Natural killer cell treated with Interleukin-12 subunit alpha and Interleukin-12 subunit beta and Interleukin-15 and Interleukin-18, amount 100 ng/mL, for 72 hours (primary cell): ENCODE results near the gene RALBP1. TPM values are rescaled to one million over a fixed set of nuclear protein-coding genes. Genes with fewer than 3 reads are reported as not detected.
A peak's percentile ranks its signal among the peaks of the same experiment; 100 is the strongest.

Source experiments
- ATAC-seq, 2 donors: fragments of 150-1000 bp; cut with Tn5 transposase in 1 of 2; sonication (Bioruptor Pico), chemical (Tn5 transposase) in 1 of 2; 2 replicates each; pipeline ENCODE4 v1.10.0; 2021
- DNase-seq: peaks from one replicate; pipeline ENCODE4 v3.0.0; 2022; ENCODE audit warnings: low spot score
- H3K27ac Mint-ChIP-seq, 2 donors: 1 replicate in 1 of 2; 2 replicates in 1 of 2; pipeline ENCODE4 v1.8.0; 2022; ENCODE audit warnings: mixed read lengths in 2 of 2, mild to moderate bottlenecking in 1 of 2, moderate library complexity in 1 of 2
- H3K27me3 Mint-ChIP-seq, 2 donors: 1 replicate in 1 of 2; 2 replicates in 1 of 2; pipeline ENCODE4 v1.8.0; 2022; ENCODE audit warnings: mixed read lengths in 2 of 2
- H3K36me3 Mint-ChIP-seq: one replicate; pipeline ENCODE4 v1.8.0; 2022; ENCODE audit warnings: mixed read lengths
- H3K4me1 Mint-ChIP-seq, 2 donors: 1 replicate in 1 of 2; 2 replicates in 1 of 2; pipeline ENCODE4 v1.8.0; 2022; ENCODE audit warnings: low read depth in 2 of 2, mixed read lengths in 2 of 2, mild to moderate bottlenecking in 1 of 2
- H3K4me3 Mint-ChIP-seq: one replicate; pipeline ENCODE4 v1.8.0; 2022; ENCODE audit warnings: mixed read lengths
- H3K9me3 Mint-ChIP-seq: 2 replicates; pipeline ENCODE4 v1.8.0; 2022; ENCODE audit warnings: mixed read lengths
- total RNA-seq, 2 donors: library from RNA; stranded (reverse); gene quantifications; one replicate each; pipeline ENCODE4 v1.2.3, GENCODE V29; 2022

Gene RALBP1
- total RNA-seq, 2 donors from 2014 or later = 51.0 to 64.3 TPM

DNA sequence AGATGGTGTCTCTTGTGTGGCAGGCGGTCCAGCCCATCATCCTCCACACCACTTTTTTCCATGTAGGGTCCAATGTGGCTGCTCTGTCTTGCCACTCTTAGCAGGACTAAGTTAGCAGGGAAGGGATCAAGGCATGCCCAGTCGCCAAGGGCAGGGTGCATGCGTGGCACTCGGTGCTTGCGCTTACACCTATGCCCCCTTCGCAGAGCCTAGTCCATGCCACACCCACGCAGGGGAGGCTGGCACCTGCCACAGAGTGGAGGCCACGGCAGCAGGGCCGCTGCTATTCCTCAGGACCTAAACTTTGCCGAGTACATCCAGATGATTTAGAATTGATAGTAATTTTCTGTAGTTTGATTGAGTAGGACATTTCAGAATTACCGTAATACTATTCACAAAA lies 59.5 kb downstream of the RALBP1 start:
- H3K27ac Mint-ChIP-seq = no peak overlapping the region
- peaks cover 17% of the 10 kb centered on the region for H3K36me3 Mint-ChIP-seq
- H3K4me1 Mint-ChIP-seq = peaks cover 19 to 23% of the 10 kb centered on the region in 2 donors
- H3K9me3 Mint-ChIP-seq = no peaks in the 10 kb centered on the region
- ATAC-seq (no peak), DNase-seq (no peak)
- no peaks in the 10 kb centered on the region for H3K27me3 Mint-ChIP-seq
- no peak overlapping the region for H3K4me3 Mint-ChIP-seq

DNA sequence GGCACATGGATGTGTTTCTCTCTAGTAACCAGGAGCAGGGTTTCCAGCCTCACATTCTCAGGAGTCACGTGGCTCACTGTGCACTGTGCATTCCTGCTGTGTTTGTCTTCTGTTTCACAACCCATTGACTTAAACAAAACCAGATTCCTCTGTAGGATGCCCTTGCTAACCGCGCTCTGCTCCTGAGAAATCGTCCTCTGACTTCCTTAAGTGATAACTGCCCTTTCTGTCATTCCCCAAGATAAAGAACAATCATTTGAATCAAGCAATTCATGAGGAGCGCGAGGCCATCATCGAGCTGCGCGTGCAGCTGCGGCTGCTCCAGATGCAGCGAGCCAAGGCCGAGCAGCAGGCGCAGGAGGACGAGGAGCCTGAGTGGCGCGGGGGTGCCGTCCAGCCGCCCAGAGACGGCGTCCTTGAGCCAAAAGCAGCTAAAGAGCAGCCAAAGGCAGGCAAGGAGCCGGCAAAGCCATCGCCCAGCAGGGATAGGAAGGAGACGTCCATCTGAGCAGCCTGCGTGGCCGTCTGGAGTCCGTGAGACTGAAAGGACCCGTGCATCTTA lies 60.2 kb downstream of the RALBP1 start:
- ATAC-seq (no peak), DNase-seq (no peak)
- Mint-ChIP-seq H3K27ac (no peak overlapping the region), H3K27me3 (no peaks in the 10 kb centered on the region), H3K36me3 (peaks cover 15% of the 10 kb centered on the region), H3K4me3 (no peak overlapping the region), H3K4me1 (peaks cover 12 to 17% of the 10 kb centered on the region in 2 donors), H3K9me3 (no peaks in the 10 kb centered on the region)

DNA sequence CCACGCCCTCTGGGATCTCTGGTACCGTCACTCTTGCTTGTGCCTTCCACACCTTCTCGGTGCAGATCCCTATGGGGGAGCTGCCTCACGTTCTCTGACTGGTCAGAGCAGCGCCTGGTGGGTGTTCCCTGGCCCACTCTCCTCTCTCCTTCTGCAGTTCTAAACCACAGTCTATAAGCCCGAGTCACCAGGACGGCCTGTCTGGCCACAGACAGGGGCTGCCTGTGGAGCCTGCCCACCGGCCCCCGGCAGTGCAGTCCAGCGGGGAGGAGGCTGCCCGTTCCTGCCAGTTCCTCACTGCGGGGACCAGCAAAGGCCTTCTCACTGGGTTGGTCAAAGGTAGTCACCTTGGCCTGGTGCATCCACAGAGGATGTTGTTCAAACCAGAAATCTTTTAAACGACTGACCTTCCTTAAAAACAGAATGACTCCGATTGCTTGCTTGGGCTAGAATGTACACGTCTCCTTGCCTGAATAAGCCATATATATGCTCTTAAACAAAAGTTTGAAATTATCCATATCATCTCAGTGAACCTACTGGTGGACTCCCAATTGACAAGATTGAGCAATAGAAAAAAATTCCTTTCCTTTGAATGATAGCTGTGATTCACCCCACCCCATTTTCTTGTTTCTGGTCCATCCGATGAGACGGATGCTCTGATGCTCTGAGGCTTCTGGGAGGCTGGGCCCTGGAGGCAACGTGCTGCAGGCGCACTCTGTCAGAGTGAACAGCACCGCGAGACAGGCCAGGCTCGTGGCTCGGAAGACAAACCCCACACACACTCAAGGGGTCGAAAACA lies 61.2 kb downstream of the RALBP1 start:
- H3K4me3 Mint-ChIP-seq = no peak overlapping the region
- H3K36me3 Mint-ChIP-seq = peaks cover 11% of the 10 kb centered on the region
- peak overlapping the region in 1 of 2 donors; percentile 69 for H3K27ac Mint-ChIP-seq
- H3K4me1 Mint-ChIP-seq = peaks cover 7 to 8% of the 10 kb centered on the region in 2 donors
- ATAC-seq (no peak), DNase-seq (no peak)
- H3K27me3 Mint-ChIP-seq = no peaks in the 10 kb centered on the region
- H3K9me3 Mint-ChIP-seq = no peaks in the 10 kb centered on the region

DNA sequence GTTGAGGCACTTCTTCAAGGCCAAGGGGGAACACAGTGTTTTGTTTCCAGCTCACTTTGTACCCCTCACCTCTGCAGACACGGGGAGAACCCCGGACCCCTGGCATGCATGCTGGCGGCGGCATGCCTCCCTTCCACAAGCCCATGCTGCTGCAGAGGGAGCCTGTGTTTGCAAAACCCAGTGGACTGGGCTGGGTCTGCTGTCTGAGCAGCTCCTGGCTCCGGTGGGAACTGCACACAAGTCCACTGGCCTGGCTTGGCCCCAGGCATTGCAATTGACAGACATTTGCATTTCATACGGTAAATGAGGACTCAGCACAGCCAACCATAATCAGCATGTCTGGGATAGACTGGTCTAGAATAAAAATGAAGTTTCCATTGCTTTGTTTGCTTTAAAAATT lies 62.4 kb downstream of the RALBP1 start:
- H3K9me3 Mint-ChIP-seq = no peaks in the 10 kb centered on the region
- H3K4me3 Mint-ChIP-seq = no peak overlapping the region
- no peaks in the 10 kb centered on the region for H3K4me1 Mint-ChIP-seq
- ATAC-seq (no peak), DNase-seq (no peak)
- no peak overlapping the region for H3K27ac Mint-ChIP-seq
- H3K27me3 Mint-ChIP-seq = no peaks in the 10 kb centered on the region
- H3K36me3 Mint-ChIP-seq = peaks cover 11% of the 10 kb centered on the region

DNA sequence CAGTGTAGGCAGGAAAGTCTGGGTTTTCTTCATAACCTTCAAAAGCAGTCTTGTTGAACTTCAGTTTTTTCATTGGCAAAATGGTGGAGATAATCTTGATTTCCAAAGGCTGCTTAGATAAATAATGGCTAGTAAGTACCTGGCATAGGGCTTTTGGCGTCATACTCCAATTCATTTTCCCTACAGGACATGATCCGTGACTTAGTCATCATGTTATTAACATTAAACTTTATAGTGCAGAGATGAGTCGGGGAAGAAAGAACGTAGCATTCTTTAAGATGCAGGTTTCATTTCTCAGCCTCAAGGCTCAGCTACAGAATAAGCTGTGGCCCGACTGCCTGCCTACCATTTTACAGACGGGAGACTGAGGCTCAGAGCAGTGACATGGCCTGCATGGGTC lies 64.0 kb downstream of the RALBP1 start:
- H3K36me3 Mint-ChIP-seq = peaks cover 6% of the 10 kb centered on the region
- no peak for ATAC-seq
- H3K9me3 Mint-ChIP-seq = no peaks in the 10 kb centered on the region

DNA sequence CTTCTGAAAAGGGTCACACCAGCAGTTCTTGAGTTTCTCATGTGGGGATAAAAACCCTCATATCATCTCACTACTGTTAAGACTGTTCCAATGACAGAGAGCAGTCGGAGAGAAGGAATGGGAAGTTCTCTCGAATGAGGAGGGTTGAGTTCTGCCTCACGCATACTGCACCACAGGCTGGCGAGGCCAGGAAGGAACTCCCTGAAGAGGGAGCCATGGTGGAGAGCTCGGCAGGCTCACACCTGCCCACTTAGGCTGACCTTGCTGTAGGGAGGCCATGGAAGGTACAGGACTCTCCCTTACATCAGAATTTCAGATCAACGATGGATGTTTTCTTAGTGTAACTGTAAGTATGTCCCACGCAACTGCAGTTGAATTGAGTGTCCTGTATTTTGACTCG lies 64.6 kb downstream of the RALBP1 start:
- ATAC-seq = no peak
- Mint-ChIP-seq H3K27ac (peak overlapping the region in 1 of 2 donors; percentile 9), H3K9me3 (no peaks in the 10 kb centered on the region), H3K27me3 (no peaks in the 10 kb centered on the region), H3K4me3 (no peak overlapping the region), H3K36me3 (peaks cover 6% of the 10 kb centered on the region), H3K4me1 (peaks cover 0 to 4% of the 10 kb centered on the region in 2 donors)
- no peak for DNase-seq

More for the DNA sequence above, 64.0 kb downstream of the RALBP1 start:
- Mint-ChIP-seq H3K4me1 (peaks cover 0 to 4% of the 10 kb centered on the region in 2 donors), H3K4me3 (no peak overlapping the region), H3K27me3 (no peaks in the 10 kb centered on the region), H3K27ac (no peak overlapping the region)
- DNase-seq = no peak

DNA sequence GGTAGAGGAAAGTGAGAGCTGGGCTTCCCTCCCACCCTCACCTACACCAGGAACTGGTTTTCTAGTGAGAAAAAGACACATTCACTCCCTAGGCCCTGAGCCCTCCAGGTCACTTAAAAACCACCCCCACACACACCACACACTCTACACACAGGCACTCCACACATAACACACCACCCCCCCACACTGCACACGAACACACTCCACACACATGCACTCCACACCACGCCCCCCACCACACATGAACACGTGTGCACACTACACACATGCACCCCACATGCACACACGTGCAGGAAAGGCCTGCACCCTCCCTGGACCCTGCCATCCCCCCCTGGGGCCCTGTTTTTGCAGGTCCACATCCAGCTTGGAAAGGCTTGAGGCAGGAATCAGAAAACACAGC lies 67.6 kb downstream of the RALBP1 start:
- no peaks in the 10 kb centered on the region for H3K9me3 Mint-ChIP-seq
- H3K36me3 Mint-ChIP-seq = peaks cover 7% of the 10 kb centered on the region
- no peaks in the 10 kb centered on the region for H3K27me3 Mint-ChIP-seq
- peak overlapping the region in 1 of 2 donors; percentile 29 for H3K27ac Mint-ChIP-seq
- DNase-seq (no peak), ATAC-seq (peak; percentile 21 to 53)
- H3K4me3 Mint-ChIP-seq = no peak overlapping the region
- peaks cover 0 to 4% of the 10 kb centered on the region in 2 donors for H3K4me1 Mint-ChIP-seq

DNA sequence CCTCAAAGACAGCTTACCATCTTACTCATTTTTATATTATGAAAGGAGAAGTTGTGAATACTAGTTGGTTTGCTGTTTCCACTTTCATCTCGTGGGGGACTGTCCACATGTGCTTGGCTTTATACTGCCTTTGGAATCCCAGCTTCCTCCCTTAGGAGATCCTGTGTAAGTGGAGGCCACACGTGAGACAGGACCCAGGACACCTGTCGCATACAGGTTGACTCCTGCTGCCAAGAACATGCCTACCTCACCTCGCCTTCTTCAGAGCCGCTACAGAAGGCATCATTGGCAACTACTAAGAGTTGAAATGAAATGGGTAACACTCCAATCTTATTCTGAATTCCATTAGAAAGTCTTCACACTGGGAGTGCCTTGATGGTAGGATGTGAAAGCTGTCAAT lies 69.7 kb downstream of the RALBP1 start:
- no peak overlapping the region for H3K4me3 Mint-ChIP-seq
- no peaks in the 10 kb centered on the region for H3K9me3 Mint-ChIP-seq
- peaks cover 0 to 8% of the 10 kb centered on the region in 2 donors for H3K4me1 Mint-ChIP-seq
- peaks cover 18% of the 10 kb centered on the region for H3K36me3 Mint-ChIP-seq
- H3K27ac Mint-ChIP-seq = no peak overlapping the region
- H3K27me3 Mint-ChIP-seq = no peaks in the 10 kb centered on the region
- ATAC-seq (no peak), DNase-seq (no peak)

DNA sequence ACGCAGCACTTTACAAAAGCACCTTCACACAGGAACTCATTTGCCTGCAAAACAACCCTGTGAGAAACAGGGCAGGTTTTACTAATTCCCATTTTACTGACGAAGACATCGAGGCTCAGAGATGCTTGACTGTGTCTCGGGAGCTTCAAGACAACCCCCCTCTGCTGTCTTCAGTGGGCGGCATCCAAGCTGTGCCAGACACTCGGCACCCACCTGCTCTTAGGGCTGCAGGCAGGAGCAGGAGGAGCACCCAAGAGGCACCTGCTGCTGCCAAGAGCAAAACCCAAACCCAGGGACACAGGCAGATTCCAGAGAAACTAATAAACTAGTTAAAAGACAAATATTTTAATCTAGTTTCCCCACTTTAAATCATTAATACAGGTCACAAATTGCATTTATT lies 71.2 kb downstream of the RALBP1 start:
- no peak for ATAC-seq
- H3K27me3 Mint-ChIP-seq = no peaks in the 10 kb centered on the region

DNA sequence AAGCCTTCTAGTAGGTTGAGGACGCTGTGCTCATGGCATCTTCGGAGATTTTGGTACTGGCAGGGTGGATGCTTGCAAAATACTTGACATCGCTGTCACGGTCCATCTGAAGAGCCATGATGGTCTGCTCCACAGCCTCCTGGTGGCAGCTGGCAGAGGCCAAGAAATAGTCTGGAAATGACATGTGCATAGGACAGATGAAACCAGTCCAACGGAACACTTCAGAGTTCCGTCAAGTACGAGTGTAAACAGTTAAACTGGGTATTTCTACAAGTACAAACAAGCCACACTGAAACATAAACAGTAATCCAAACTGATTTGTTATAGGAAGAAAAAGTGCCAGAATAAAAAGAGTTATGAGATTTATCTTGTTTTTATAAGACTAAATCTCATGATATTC lies 72.5 kb downstream of the RALBP1 start:
- H3K36me3 Mint-ChIP-seq = peaks cover 27% of the 10 kb centered on the region
- no peak for DNase-seq
- peaks cover 0 to 8% of the 10 kb centered on the region in 2 donors for H3K4me1 Mint-ChIP-seq

More for the DNA sequence above, 71.2 kb downstream of the RALBP1 start:
- Mint-ChIP-seq H3K36me3 (peaks cover 18% of the 10 kb centered on the region), H3K4me1 (peaks cover 0 to 8% of the 10 kb centered on the region in 2 donors), H3K27ac (peak overlapping the region in 1 of 2 donors; percentile 70), H3K4me3 (no peak overlapping the region), H3K9me3 (no peaks in the 10 kb centered on the region)
- no peak for DNase-seq

DNA sequence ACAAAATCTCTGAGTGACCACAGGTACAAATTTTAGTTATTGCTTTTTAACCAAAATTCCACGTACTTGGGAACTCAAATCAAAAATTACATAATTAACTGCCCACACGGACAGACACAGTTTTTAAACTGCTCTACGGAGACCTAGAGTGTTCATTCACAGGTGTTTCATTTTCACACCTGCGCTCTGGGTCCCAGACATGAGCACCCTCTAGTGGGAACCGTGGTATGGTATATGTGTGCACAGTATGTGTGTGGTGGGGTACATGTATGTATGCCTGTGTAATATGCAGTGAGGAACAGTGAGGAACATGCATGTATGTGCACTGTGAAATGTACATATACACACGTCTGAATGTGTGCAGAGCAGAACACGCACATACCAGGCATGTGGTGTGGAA lies 74.1 kb downstream of the RALBP1 start:
- Mint-ChIP-seq H3K4me3 (no peak overlapping the region), H3K36me3 (peaks cover 29% of the 10 kb centered on the region), H3K27ac (no peak overlapping the region), H3K9me3 (no peaks in the 10 kb centered on the region), H3K27me3 (no peaks in the 10 kb centered on the region), H3K4me1 (peaks cover 0 to 4% of the 10 kb centered on the region in 2 donors)
- ATAC-seq (peak in 1 of 2 donors; percentile 43), DNase-seq (no peak)

More for the DNA sequence above, 72.5 kb downstream of the RALBP1 start:
- H3K27me3 Mint-ChIP-seq = no peaks in the 10 kb centered on the region
- ATAC-seq = no peak
- H3K4me3 Mint-ChIP-seq = no peak overlapping the region
- no peak overlapping the region for H3K27ac Mint-ChIP-seq
- no peaks in the 10 kb centered on the region for H3K9me3 Mint-ChIP-seq

DNA sequence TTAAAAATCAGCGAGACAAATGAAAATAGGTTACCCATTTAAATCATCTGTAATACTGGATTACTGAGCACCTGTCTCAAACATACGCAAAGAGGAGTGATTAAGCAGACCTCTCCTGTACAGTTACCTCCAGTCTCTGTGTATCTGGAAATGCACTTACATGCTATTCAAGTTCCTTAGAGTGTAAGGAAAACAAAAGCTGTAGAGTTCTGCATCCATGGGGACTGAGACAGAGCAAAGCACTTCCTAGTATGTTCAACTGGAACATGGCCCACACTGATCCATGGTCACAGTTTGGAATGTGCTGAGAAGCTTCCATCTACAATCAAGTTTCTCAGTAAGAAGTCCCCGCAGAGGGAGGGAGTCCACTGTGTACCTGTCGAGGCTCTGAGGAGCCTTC lies 75.1 kb downstream of the RALBP1 start:
- ATAC-seq = no peak
- H3K4me1 Mint-ChIP-seq = peaks cover 0 to 4% of the 10 kb centered on the region in 2 donors
- DNase-seq = no peak
- no peak overlapping the region for H3K4me3 Mint-ChIP-seq
- peaks cover 35% of the 10 kb centered on the region for H3K36me3 Mint-ChIP-seq
- no peak overlapping the region for H3K27ac Mint-ChIP-seq
- no peaks in the 10 kb centered on the region for H3K27me3 Mint-ChIP-seq
- H3K9me3 Mint-ChIP-seq = no peaks in the 10 kb centered on the region

DNA sequence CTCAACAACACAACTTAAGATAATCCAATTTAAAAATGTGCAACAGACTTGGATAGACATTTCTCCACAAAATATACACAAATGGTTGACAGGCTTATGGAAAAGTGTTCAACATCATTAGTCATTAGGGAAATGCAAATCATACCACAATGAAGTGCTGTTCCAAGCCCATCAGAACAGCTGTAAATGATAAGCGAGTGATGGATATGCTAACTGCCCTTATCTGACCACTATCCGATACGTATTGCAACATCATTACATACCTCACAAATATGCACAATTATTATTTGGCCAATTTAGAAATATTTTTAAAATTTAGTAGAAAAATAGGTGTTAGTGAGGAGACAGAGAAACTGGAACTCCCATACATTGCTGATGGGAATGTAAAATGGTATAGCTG lies 76.9 kb downstream of the RALBP1 start:
- Mint-ChIP-seq H3K36me3 (peaks cover 31% of the 10 kb centered on the region), H3K4me3 (no peak overlapping the region), H3K27ac (no peak overlapping the region), H3K4me1 (peaks cover 0 to 4% of the 10 kb centered on the region in 2 donors), H3K27me3 (no peaks in the 10 kb centered on the region), H3K9me3 (no peaks in the 10 kb centered on the region)
- DNase-seq (no peak), ATAC-seq (no peak)

DNA sequence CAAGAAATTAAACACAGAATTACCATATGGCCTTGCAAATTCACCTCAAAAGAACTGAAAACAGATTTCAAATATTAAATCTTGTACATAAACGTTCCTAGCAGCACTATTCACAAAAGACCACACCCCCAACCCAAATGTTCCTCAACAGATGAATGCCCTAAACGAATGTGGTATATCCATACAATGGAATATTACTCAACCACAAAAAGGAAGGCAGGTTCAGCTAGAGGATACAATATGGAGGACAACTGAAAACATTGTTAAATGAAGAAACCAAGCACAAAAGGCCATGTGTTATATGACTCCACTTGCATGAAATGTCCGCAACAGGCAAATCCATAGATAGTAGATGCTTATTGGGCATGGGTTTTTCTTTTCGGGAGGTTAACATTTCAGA lies 77.3 kb downstream of the RALBP1 start:
- H3K27ac Mint-ChIP-seq = no peak overlapping the region
- no peaks in the 10 kb centered on the region for H3K9me3 Mint-ChIP-seq
- H3K4me1 Mint-ChIP-seq = peaks cover 0 to 4% of the 10 kb centered on the region in 2 donors
- H3K36me3 Mint-ChIP-seq = peaks cover 29% of the 10 kb centered on the region
- H3K27me3 Mint-ChIP-seq = no peaks in the 10 kb centered on the region
- DNase-seq (no peak), ATAC-seq (no peak)
- H3K4me3 Mint-ChIP-seq = no peak overlapping the region
